ENCODE data around the gene TUBGCP2.

Gene TUBGCP2

GRCh38 chr10:133341983-133342382 lies 33.3 kb upstream of the TUBGCP2 start:
- DNase-seq (ENCODE audit: low spot score) = no peak

- DNase-seq (ENCODE audit: low spot score) = no peak
These were observed 31.2 kb upstream of the TUBGCP2 start for GRCh38 chr10:133339708-133340380.

- no peak for DNase-seq (ENCODE audit: low spot score)
These were observed 29.7 kb upstream of the TUBGCP2 start for GRCh38 chr10:133338080-133339071.

DNA sequence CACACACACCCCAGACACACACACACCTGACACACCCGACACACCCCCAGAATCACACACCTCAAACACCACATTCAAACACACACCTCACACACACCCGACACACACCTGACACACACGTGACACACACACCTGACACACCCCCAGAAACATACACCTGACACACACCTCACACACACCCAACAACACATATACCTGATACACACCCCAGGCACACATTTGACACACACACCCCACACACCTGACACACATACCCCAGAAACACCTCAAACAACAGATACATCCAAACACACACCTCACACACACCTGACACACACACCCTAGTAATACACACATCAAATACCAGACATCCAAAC lies 28.7 kb upstream of the TUBGCP2 start:
- no peak for DNase-seq (ENCODE audit: low spot score)

DNA sequence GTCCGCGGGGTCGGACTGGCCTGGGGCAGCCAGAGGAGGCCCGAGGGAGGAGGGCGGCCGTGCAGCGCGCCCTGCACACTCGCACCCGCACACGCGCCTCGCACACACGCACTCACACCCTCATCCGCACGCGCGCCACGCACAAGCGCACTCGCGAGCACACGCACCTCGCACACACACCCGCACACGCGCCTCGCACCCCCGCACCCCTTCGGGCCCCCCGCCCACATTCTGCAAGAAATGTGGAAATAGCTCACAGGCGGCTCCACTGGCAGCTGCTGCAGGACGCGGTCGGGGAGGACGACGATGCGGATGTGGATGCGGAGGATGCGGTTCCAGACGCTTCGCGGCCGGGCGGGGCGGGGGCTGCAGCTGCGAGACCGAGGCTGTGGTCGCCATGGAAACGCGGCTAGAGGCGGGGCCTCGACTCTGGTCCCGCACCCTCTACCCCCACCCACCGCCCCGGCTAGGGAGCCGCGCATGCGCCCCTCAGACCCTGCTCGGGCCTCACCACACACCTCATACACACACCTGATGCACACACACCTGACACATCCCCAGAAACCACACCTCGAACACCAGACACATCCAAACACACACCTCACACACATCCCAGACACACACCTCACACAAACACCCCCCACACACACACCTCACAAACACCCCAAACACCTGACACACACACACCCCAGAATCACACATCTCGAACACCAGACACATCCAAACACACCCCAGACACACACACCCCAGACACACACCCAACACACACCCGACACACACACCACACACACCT lies 28.1 kb upstream of the TUBGCP2 start, which contains the start of gene CALY:
Gene CALY, minus strand, starts transcription at position 320 of the 793 bp plus-strand sequence. CDS start 7,907 bp downstream, outside the sequence.
- no peak for DNase-seq (ENCODE audit: low spot score)

GRCh38 chr10:133336118-133336576 lies 27.5 kb upstream of the TUBGCP2 start:
- no peak for DNase-seq (ENCODE audit: low spot score)

DNA sequence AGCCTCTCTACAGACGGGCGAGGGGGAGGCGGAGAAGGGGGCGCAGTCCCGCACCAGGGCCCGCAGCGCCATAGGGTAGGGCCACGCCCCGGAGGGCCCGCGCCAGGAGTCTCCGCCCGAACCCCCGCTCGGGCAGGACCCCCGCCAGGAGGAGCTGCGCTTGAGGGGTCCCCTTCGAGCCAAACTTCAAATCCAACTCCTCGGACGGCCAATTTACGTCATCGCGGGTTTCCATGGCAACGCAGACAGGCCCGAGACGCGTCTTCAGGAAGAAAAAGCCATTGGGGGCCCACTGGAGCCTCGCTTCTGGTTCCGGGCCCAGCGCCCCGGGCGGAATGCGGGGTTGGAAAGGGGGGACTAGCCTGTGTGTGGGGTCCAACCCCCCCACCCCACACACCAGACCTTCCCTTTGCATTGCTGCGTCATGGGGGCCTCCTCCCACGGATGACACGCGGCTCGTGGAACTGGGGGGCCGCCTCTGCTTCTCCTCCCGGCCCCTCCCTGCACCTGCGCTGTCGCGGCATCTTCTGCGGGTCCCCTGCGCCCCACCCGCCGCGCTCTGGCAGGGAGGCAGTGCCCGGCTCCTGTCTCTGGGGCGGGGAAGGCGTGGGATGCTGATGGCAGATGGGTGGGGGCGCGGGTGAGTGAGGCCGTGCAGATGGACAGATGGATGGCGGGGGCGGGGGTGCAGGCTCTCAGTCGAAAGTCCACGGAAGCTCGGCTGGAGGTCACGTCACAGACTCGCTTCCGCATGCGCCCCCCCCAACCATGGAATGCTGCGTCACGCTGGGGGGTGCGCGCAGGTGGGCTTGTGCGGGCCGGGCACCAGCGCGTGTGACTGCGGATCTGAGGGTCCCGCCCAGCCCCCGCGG lies 26.8 kb upstream of the TUBGCP2 start:
- DNase-seq (ENCODE audit: low spot score) = no peak

- DNase-seq (ENCODE audit: low spot score) = no peak
These were observed 26.0 kb upstream of the TUBGCP2 start for GRCh38 chr10:133334503-133335245.

DNA sequence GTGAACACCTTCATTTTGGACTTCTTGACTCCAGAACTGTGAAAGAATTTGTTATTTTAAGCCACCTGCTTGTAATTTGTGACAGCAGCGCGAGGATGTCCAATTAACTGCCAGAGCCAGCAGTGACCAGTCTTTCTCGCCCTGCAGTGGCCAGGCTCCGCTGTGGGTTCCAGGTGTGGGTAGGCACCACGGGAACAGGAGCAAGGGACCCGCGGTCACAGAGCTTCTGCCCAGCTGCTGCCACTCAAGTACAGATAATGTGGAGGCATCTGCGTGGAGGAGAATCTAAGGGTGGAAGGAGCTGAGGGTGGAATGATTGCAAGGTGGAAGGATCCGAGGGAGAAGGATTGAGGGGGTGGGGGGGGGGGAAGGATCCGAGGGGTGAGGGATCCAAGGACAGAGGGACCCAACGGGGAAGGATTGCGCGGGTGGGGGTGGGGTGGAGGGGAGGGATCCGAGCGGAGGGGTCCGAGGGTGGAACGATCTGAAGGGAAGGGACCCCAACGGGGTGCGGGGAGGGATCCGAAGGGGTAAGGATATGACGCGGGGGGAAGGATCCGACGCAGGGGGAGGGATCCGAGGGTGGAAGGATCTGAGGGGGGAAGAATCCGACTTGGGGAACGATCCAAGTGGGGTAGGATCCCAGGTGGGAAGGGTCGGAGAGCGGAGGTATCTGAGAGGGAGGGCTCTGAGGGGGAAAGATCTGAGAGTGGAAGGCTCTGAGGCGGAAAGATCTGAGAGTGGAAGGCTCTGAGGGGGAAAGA lies 24.4 kb upstream of the TUBGCP2 start:
- no peak for DNase-seq (ENCODE audit: low spot score)

DNA sequence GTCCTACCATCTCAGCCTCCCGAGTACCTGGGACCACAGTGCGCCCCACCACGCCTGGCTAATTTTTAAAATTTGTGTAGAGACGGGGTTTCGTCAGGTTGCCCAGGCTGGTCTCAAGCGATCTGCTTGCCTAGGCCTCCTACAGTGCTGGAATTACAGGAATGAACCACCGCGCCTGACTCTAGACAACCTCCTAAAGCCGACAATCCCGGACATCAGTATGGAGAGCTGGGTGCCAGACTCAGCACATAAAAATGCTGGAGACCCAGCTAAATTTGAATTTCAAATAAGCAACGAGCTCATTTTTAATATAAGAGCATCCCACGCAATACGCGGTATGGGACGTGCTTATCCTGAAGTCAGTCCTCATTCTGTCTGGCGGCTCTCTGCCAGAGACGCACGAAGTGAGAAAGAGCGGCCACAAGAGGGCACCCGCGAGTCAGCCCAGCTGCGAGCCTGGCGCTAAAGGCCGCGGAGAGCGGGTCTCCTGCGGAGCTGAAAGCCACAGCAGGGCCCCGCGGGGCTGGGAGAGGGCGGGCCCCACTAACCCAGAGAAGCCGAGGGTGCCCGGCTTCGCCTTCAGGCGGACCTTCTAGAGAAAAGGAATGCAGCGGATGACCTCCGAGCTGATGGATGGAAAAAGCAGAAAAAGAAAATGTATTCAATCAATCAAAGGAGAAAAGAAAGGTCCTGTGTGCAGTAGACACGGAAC lies 21.0 kb upstream of the TUBGCP2 start:
- DNase-seq (ENCODE audit: low spot score) = peak; percentile 80

DNA sequence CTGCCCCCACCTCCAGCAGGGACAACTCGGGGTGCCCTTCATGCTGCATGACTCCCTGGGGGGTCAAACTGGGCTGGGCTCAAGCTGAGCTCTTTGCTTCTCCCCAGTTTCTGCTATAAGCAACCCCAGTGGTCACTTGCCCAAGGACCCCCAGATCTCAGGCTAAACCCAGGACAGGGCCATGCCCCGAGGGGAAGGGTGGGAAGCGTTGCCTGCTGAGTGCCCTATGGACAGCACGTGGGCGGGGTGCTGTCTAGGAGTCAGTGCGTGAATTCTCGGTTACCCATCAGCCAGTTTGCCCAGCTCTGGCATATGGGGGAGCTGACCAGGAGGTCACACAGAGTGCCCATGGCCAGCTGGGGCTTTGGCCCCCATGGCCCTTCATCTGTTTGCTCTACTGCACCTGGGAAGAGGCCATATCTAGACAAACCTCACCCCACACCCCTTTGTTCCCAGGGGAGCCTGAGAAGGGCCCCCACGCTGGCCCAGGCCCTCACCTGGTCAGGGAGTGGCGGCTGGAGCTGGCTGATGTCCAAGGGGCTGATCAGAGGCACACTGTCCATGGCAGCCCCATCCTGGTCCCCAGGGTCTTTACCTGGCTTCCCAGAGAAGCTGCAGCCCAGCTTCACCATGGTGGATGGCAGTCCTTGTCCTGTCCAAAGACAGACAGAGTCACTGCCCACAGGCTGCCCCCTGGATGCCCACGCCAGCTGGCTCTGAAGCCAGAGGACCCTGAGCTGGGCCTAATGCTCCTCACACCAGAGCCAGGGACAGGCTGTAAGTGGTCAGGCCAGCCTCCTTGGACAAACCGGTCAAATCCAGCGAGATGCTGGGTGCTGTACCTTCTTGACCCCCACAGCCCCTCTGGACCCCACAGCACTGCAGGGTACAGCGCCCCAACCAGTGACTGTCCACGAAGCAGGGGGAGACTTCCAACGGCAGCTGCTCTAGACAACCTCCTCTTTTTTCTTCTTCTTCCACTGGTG lies 20.0 kb upstream of the TUBGCP2 start:
- DNase-seq (ENCODE audit: low spot score) = no peak

- no peak for DNase-seq (ENCODE audit: low spot score)
These were observed 19.1 kb upstream of the TUBGCP2 start for GRCh38 chr10:133327651-133328357.

GRCh38 chr10:133326745-133327650 lies 18.3 kb upstream of the TUBGCP2 start:
- DNase-seq (ENCODE audit: low spot score) = no peak

DNA sequence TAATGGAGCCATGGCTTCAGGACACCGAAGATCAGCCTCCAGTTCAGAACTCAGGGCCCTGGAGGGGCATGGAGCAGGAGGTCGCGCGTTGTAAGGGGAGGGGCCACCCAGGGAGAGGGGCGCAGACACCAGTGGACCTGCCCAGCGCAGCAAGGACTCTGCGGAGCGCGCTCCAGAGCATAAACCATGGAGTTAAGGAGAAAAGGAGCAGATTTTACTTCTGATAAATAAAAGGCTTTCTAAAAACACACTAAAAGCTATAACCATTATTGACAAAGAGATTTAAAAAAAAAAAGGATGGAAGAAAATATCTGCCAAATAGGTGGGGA lies 17.5 kb upstream of the TUBGCP2 start:
- no peak for DNase-seq (ENCODE audit: low spot score)

DNA sequence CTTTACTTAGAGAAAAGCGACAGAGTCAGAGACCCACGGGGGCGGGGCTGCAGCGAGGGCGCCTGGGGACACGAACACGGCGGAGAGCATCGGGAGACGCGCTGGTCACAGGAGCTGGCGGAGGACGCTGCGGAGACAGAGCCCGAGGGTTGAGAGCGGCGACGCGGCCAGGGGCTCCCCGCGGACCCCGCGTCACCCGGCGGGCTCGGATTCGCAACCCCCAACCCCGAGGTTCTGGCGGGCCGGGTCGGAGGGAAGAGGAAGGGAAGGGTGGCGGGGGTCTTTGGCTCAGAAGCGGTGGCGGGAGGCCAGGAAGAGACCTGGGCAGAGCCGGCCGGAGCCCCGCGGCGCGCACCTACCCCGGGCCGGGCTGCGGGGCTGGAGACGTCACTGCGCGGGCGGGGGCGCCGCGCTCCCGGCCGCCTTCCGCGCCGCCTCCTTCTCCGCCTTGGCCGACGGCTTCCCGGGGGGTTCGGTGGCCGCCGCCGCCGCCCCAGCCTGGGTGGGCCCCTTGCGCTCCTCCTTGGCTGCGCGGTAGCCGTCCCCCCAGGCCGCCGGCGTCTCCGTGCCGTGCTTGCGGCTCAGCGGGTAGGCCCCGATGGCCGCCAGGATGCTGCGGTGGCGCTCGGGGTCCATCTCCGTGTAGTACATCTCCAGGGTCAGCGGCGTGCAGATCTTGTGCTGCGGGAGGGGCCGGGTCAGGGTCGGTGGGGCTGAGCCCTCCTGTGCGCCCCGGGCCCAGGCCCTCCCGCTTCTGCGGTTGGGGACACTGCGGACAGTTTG lies 17.0 kb upstream of the TUBGCP2 start:
- no peak for DNase-seq (ENCODE audit: low spot score)

Data from globus pallidus (tissue), 1 donor.